Inflammatory macrophage (primary cell): ENCODE data around the gene VDR.

Experiments
- DNase-seq, 2 donors: peaks; one replicate each; pipeline ENCODE4 v3.0.0-alpha.2; 2020 to 2022

Gene VDR

DNA sequence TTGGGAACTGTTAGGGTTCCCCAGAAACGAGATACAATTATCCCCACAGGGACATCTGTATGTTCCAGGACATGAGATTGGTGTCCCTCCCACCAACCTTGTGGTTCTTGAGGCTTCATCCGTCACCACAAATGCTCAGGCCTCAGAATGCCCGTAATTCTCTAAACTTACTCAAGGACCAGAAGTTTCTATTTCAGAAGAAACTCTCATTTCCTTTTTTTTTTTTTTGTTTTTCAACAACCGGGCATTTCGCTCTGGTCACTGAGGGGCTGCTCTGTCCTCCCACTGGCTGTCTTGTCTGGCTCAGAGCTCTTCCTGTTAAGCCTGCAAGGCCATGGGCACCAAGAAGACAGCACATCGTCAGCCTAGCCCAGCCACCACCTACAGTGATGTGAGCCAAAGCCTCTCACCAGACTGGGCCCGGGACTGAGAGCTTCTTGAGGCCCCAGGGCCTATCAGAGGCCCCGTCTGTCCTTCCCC is 36.2 kb downstream of the VDR start:
- DNase-seq, result peak; percentile 87 to 91

DNA sequence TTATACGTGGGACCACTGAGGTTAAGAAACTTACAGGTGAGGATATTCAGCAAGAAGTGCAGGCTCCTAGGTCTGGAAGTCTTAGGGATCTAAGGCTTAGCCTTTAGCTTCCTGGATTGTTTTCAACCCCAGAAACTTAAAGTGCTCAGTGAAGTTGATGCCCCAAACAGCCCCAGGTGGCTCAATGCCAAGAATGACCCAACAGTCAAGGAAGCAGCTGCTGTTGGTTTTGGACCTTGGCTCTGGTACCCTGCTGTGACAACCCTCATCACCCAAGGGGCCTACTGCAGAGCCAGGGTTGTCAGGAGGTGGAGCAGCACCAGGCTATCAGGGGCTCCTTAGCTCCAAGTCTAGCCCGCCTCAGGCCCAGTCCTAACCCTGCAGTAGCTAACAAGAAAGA is 36.8 kb downstream of the VDR start:
- no peak for DNase-seq

DNA sequence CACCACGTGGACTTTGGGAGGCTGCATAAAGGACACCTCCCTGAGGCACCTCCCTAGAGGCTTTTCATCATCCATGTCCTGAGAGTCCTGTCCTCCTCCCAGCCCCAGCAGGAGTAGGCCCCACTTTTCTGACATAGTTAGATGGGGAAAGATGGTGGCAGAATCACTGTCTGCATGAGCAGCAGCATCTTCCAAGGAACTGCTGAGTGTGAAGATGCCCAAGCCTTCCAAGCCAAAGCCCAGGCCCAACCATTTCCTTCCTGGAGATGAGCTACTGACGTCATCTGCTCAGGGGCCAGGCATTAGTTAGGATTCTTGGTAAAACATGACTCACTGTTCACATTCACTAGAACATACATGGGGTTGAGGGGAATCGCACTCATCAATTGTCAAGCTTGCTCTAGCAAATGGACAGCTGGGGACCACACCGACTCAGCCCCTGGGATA is 37.3 kb downstream of the VDR start:
- DNase-seq, result peak; percentile 42 to 43

DNA sequence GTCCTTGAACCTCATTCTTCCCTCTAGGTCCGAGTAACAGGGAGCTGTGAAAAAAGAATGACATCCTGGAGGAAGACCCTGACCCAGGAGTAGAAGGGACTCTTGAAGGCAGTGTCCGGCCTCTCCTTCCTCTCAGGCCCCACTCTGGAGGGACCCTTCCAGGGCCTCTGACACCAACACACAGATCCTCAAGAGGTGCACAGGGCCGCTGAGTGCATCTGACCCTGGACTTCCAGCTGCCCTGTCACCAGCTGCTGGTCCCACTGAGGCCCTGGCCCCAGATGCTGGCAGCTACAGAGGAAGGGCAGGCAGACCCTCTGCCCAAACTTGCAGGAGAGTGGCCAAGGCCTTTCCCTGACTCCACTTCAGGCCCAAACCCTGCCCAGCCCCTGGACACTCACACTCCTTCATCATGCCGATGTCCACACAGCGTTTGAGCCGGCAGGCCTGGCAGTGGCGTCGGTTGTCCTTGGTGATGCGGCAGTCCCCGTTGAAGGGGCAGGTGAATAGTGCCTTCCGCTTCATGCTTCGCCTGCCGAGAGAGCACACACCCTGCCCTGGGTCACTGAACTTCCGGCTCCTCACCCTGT is 40.1 kb downstream of the VDR start:
- no peak for DNase-seq

DNA sequence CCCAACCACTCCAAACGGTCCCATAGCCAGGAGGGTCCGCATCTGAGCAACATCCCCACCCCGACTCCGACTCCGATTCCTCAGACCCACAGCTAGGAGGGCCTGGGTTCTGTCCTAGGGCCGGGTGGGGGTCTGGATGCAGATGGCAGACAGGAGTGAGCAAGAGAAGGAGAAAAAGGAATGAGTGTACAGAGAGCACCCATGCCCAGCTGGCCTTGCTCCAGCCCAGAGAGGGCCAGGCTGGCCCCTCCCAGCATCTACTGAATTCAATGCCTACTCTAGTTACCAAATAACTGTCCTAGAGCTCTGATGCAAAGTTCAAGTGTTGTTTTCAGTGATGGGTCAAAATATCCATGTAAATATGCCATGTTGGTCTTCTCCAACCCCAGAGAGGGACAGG is 40.8 kb downstream of the VDR start:
- DNase-seq, result no peak

DNA sequence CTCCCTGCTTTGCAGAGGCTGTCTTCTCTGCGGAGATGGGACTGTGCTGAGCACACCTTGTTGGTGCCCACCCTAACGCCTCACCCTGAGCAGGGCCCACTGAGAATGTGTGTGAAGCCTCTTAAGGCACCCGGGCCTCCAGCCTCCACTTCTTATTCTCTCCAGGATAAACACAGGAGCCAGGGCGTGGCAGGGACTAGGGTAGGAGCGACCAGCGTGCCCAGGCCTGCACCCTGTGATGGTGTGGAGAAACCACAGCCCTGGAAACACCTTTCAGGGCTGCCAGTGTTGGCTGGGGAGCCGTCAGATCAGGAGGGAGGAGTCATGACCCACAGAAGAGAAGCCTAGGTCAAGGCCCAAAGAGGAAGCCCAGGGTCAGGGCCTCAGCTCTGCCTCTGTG is 41.3 kb downstream of the VDR start:
- no peak for DNase-seq

DNA sequence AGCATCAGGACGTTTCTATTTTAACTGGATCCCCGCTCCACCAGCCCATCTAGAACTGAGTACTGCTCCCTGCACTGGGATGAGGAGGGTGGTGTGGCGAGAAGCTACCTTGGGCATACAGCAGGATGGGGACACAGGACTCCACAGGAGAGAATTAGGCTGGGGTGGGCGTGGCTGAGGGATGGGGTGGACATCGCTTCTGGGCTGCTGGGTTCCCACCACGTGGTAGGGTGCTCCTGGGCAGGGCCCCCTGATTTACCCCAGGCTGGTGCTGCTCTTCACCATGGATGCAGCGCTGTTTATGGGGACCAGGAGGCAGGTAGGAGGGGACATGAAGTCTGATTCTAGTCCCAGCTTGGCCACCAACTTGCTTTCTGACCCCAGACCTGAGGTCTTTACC is 41.9 kb downstream of the VDR start:
- no peak for DNase-seq

DNA sequence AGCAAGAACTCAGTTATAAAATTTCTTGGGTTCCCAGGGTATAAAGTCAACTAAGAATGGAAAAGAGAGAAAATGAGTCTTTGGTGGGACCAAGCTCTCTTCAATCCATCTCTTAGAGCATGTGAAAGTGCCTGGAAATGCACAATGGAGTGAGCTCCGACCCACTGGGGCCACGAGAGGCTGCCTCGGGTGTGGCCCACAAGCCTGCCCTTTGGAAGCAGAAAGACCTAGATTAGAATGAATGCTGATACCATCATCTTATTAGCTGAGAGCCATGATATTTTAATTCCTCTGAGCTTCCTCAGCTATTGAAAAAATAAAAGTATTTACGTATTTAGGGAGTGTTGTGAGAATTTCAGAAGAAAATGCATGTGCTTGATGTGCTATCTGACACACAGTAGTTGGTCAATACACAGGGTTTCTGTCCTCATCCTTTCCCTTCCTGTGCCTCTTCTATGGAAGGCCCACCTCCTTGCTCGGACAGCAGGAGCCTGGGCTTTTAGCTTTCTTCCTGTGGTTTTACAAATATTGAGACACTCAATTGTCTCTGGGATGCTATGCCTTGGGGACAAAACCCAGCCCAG is 42.5 kb downstream of the VDR start:
- no peak for DNase-seq

DNA sequence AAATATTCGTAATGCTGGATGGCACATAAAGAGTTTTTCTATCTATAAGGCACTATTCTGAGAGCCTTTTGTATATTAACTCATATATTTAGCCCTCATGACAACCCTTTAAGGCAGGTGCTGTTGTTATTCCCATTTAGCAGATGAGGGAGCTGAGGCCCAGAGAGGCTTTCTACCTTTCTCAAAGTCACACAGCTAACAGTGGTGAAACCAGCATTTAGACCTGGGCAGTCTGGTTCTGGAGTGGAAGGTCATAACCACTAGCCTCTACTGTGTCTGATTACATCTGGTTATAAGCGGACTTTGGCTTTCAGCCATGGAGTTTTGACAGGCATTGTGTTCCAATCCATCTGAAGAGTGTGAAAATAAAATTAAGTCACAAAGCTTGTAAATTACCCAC is 43.9 kb downstream of the VDR start:
- no peak for DNase-seq

DNA sequence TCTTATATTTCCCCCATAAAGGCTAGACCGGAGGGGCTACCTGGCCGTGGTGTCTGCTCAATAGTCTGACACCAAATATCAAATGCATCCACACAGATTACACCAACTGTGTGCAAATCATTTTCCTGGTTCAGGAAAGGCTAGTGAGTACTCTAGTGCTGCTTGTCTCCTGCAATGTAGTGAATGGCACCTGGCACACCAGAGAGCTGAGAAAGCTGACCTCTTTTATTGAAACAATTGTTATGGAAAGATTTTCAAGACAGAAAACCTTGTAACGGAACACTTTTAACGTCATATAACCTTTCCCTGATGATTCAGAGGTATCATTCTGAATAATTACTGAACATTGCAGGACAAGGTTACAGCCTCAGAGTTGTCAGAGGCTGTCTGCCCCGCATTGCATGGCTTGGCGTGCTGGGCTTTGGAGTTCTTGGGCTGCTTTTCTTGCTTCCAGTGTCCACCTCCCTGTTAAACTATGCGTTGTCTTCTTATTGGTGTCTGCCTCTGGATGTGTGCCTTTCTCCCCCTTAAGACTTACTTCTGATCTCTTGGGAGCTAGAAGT is 44.4 kb downstream of the VDR start:
- DNase-seq, result no peak

DNA sequence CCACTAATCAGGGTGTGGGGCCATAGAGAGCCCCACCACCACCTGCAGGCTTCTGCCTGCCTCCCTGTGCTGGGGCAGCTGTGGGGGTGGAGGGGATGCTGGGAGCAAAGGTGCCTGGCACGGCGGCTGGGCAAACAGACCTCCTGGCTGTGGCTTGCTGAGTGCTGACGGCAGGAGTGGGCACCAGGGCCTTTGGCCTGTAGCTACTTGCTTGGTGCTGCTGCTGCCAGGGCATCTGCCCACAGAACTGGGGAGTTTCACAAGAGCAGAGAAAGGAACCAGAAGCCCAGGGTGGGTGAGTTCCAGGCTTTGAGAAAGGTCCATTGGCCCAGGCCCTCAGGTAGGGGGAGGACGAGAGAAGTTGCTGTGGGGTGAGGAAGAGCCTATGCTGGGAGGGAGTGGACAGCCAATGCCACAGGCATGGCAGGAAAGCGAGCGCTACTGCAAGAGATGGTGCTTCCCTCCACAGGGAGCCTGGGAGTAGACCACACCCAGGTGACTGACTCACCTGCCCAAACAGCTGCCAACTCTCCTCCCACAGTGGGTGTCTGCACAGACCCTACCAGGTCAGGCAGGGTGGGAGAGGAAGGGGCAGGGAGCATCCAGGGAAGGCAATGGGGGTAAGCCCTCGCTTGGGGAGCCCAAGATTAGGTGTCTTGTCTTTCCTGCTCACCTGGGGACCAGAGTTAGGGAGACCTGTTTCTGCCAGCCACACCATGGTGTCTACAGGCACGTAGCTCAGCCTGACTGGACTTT is 46.1 kb downstream of the VDR start:
- no peak for DNase-seq

DNA sequence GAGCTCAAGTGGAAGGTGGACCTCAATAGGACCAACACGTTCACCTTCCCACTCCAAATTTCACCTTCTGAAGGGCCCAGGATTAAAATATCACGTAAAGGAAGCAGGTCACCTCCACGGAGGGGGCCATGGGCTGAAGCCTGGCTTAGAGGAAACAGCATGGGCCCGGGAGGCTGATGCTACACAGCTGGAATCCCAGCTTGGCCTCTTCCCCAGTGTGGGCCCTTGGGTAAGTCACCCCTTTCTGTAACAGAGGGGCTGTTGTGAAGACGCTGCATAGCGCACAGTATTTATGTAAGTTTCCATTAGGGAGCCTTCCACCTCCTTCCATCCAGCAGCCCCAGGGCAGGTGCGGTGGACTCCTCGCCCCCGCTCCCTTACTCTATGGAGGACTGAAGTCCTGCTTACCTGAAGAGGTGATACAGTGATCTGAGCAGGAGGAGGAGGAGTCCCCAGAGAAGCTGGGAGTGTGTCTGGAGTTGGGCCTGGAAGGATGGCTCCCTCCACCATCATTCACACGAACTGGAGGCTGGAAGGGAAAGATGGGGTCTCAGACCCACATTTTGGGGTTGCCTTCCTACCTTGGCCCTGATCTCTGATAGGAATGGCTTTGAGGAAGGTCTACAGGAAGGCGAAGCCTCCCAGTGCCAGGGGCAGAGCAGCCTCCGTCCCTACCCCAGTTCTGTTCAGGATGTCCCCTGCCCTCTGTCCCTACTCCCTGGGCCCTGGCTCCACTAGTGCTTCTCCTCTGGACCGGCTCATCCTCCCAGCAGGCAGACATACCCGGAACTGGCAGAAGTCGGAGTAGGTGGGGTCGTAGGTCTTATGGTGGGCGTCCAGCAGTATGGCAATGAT is 47.8 kb downstream of the VDR start:
- DNase-seq, result no peak

DNA sequence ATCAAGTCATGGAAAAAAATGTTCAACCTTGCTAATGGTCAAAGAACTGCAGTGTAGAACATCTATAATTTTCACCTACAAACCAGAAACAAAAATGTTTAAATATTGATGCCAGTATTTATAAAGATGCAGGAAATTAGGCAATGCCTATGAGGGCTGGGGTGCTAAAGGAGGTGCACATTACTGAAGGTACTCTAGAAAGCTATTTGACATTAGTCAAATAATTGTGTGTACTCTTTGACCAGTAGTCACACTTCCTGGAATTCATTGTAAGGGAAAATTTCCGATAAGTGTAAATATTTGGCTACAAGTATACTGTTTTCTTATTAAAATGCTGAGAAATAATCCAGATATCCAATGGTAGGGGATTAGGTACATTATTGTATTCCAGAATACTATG is 48.7 kb downstream of the VDR start:
- no peak for DNase-seq

DNA sequence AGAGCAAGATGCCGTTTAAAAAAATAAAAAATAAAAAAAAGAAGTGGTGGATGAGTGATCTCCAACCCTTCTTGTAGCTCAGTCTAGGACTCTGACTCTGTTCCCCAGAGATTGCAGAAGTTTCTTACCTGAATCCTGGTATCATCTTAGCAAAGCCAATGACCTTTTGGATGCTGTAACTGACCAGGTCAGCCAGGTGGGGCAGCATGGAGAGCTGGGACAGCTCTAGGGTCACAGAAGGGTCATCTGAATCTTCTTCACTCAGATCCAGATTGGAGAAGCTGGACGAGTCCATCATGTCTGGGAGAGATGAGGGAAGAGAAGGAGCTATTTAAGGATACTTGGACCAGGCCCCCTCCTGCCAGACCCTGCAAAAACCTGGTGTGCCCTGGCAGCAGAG is 49.3 kb downstream of the VDR start:
- no peak for DNase-seq

DNA sequence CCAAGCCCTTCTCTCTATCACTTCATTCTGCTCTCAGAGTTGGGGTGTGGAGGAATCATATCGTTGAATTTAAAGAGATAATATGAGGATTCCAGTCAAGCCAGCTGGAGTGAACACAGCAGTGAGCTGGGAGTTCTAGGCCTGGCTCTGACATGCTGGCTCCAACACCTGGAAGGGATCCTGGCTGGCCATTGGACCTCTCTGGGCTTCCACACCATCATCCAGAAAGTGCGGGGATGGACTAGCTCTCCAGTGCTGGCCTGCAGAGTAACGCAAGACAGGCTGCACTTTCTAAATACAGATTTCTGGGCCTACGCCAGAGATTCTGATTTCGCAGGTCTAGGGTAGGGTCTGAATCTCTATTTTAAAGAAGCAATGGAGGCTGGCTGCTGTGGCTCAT is 50.3 kb downstream of the VDR start:
- no peak for DNase-seq

DNA sequence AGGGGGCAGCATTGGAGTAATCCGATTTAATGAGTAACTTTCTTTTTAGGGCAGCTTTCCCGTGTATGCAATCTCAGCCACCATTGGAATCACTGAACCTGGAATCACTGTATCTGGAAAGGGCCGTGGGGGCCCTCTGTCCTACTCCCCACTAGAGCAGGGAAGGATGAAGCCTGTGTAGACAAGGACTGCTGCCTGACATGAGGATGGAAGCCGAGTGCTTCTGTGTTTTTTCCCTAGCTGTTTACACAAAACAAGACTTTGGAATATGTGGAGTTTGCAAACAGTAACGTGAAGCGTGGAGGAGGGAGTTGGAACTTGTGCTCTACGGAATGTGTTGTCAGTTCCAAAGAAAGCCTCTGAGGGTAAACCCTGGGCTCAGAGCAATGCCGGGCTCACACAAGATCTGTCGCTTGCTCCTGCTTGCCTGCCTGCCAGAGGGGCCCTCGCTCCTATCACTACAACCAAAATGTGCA is 52.7 kb downstream of the VDR start:
- DNase-seq, result no peak

DNA sequence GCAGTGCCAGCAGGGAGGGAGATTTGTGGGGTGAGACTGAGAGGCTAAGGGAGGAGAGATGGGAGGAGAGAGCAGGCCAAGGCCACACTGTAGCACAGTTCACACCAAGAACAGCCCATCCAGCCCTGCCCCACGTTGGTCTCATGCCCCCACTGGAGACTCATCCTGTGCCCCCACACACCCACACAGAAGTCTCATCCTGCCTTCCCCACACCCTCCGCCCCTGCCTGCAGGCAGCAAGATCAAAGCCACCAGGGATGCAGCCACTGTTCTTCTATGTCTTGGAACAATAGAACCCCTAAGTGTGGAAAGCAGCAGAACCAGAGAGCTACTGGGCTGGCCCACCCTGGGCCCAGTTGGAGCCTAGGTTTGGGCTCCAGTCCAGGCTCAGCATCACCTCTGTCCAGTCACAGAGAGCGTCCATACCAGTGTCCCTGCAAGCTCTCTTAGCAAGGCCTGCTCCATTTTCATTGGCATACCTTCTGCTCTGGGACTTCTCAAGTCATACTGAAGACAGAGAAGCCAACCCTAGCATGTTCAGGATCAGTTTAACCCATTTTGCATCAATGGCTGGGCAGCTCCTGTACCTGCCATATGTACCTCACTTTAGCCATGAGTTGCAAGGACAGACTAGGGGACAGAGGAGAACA is 53.4 kb downstream of the VDR start:
- no peak for DNase-seq

DNA sequence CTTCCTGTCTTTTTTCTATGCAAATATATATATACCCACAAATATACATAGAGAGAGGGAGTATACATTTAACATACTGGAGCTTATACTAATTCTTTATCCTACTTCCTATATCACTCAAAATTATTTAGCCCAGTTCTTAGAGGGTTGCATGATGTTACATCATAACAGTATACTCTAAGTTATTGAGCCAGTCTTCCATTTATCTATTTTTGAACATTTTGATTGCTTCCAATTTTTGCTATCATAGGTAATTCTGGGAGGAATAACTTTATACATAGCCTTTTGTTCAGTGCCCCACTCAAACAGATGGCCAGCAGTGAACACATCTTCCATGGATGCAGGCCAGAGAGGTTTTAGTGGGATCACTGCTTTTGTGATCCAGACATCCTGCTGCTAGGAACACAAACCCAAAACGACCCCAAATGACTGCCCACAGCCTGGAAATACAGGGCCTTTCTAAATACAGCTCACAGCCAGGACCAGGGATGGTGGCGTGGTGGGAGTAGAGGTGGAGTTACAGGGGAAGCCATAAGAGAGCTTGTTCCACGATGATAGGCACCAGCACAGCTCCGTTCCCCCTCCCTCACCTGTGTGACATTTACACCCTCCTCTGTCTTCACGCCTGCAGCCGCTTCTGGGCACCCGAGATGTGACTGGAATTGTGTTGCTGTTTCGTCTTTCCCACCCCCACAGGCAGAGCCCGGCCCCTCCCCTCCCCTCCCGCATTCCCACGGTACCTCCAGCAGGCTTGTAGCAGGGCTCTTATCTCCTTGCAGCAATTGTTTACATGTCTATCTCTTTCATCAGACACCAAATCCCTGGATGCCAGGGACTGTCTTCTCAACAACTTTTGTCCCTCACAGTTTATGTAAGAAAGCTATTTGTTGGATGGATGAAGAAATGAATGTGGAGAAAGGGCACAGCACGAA is 54.4 kb downstream of the VDR start:
- DNase-seq, result no peak

DNA sequence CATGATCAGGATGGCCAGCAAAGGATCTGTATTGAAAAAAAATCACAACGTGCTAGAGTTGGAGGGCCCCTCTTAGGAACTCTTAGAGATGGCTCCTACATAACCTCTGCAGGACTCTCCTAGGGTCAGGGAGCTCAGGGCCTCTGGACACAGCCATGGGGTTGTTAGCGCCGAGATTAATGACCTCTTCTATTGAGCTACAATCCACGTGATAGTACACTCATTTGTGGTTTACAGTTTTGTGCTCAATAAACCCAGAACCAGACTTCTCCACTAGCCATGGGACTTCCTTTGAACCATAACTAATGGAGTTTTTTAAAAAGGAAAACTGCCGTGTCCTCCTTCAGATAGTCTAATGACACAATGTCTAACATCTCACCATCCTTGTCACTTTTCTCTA is 55.5 kb downstream of the VDR start:
- DNase-seq, result no peak

DNA sequence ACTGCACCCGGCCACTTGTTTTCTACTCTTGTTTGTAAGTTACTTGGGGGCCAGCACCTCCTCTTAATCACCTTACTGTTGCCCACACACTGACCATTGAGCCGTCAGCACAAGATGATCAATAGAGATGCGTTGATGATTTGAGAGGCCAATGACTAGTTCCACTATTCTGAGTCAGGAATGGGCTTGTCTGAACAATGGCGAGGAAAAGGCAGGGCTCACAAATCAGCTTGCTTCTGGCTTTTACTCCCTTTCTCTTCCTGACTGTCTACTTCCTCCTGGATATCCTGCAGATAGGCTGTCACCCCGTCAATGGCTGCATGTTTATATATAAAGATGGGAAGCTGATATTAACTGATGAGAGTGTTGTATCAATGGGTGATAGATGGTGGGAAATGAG is 55.9 kb downstream of the VDR start:
- DNase-seq, result no peak
